ENCODE data around the gene SSRP1. TPM values are rescaled to one million over a fixed set of nuclear protein-coding genes. Genes with fewer than 3 reads are reported as not detected.

The SSRP1 gene
- total RNA-seq, 1 donor from 2014 or later = 85.4 TPM

DNA sequence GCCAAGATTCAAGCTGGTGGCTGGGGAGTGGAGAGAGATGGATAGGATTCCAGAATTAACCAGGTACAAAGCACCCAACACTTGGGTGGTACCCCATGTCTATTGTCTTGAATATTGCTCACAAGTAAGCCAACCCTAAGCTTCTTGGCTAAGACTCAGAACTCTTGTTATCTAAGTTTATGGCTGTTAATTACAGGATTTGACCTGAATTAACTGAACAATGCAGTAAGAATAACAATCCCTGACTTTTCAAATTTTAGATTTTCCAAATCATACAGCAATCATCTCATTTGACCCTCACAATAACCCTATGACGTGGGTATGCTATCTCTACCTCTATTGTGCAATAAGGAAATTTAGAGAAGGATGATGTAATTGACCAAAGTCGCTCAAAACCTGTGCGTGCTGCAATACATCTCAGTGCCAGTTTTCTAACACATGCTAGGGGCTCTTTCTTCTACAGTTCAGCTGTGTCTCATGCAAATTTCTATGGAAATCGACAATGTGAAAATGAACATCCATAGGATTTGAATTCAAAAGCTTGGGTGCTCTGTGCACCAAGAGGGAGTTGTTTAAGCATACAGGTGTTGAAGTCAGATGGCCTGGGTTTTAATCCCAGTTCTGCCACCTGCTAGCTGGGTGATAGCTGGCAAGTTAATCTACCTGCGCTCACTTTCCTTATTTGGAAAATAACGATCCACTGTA, 58.6 kb downstream of the SSRP1 start:
- Histone ChIP-seq H3K9me3 (peaks cover 7% of the 10 kb centered on the region), H3K4me1 (peaks cover 25% of the 10 kb centered on the region), H3K27ac (peak overlapping the region; percentile 32), H3K27me3 (no peaks in the 10 kb centered on the region), H3K4me3 (no peak overlapping the region), H3K36me3 (no peaks in the 10 kb centered on the region)
- no peak for DNase-seq (ENCODE audit: extremely low spot score in 2 of 2)
- intact Hi-C loops (cut with DNase I) = no loop called here
- TF ChIP-seq, protein P1, sequence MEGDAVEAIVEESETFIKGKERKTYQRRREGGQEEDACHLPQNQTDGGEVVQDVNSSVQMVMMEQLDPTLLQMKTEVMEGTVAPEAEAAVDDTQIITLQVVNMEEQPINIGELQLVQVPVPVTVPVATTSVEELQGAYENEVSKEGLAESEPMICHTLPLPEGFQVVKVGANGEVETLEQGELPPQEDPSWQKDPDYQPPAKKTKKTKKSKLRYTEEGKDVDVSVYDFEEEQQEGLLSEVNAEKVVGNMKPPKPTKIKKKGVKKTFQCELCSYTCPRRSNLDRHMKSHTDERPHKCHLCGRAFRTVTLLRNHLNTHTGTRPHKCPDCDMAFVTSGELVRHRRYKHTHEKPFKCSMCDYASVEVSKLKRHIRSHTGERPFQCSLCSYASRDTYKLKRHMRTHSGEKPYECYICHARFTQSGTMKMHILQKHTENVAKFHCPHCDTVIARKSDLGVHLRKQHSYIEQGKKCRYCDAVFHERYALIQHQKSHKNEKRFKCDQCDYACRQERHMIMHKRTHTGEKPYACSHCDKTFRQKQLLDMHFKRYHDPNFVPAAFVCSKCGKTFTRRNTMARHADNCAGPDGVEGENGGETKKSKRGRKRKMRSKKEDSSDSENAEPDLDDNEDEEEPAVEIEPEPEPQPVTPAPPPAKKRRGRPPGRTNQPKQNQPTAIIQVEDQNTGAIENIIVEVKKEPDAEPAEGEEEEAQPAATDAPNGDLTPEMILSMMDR (IDR thresholded peaks at IDR 0.05) = no peak
- TF ChIP-seq POLR2A (IDR thresholded peaks at IDR 0.05) (no peak), POLR2AphosphoS5 (IDR thresholded peaks at IDR 0.05; ENCODE audit: insufficient read depth in 1 of 2, low read depth in 1 of 2) (peak in 1 of 2 donors; percentile 76)

DNA sequence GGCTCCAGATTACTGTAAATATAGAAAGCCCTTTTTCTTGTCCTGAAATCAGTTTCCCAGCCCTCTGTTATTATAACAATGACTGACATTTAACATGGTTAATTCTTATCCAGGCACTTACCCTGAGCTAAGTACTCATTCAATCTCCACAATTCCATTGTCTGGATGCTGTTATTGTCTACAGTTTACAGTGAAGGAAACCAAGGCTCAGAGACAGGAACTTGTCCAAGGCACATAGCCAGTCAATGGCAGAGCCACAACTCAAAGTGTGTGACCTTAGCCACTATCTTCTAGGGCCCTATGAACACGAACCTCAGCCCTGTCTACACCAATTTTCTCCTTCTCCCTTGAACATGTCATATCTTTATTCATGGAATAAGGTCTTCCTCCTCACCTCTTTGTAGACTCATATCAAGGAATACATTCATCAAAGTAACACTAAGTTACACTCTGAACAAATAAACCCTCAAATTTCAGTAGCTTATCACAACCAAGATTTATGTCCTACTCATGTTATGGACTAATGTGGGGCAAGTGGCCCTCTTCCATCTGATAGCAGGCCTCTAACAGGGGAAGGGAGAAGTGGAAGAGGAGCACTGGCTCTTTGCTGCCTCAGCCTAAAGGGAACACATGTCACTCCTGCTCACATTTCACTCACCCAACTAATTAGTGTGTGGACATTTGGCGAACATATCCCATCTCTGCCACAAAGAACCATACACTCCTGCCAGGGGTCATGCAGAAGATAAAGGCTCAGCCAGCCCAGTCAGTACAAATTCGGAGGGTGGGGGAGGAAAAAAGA, 59.3 kb downstream of the SSRP1 start:
- intact Hi-C loops (cut with DNase I) = no loop called here
- DNase-seq (ENCODE audit: extremely low spot score in 2 of 2) = no peak
- TF ChIP-seq POLR2AphosphoS5 (IDR thresholded peaks at IDR 0.05; ENCODE audit: insufficient read depth in 1 of 2, low read depth in 1 of 2) (no peak), POLR2A (IDR thresholded peaks at IDR 0.05) (no peak)
- TF ChIP-seq, protein P1 (IDR thresholded peaks at IDR 0.05) = no peak
- Histone ChIP-seq H3K9me3 (peaks cover 7% of the 10 kb centered on the region), H3K27me3 (no peaks in the 10 kb centered on the region), H3K27ac (peak overlapping the region; percentile 44), H3K36me3 (no peaks in the 10 kb centered on the region), H3K4me1 (peaks cover 25% of the 10 kb centered on the region), H3K4me3 (no peak overlapping the region)

Other genes starting within 250 kb of the SSRP1 start
- 0.74 TPM for gene LRRC55, start 153.9 kb downstream of the SSRP1 start, total RNA-seq
- 2.9 TPM for gene APLNR, start 98.6 kb downstream of the SSRP1 start, total RNA-seq
- 159 TPM for gene TNKS1BP1, start 10.9 kb downstream of the SSRP1 start, total RNA-seq
- not detected for gene P2RX3, start 2.5 kb upstream of the SSRP1 start, total RNA-seq
- gene PRG3, start 45.3 kb upstream of the SSRP1 start, total RNA-seq = not detected
- gene PRG2, start 54.8 kb upstream of the SSRP1 start, total RNA-seq = not detected
- 53.5 TPM for gene SLC43A3, start 91.2 kb upstream of the SSRP1 start, total RNA-seq
- gene RTN4RL2, start 124.6 kb upstream of the SSRP1 start, total RNA-seq = 2.0 TPM
- 22.6 TPM for gene SLC43A1, start 179.8 kb upstream of the SSRP1 start, total RNA-seq
- 45.2 TPM for gene TIMM10, start 194.9 kb upstream of the SSRP1 start, total RNA-seq
- not detected for gene SMTNL1, start 201.7 kb upstream of the SSRP1 start, total RNA-seq
- 48.1 TPM for gene UBE2L6, start 231.8 kb upstream of the SSRP1 start, total RNA-seq